Aorta (tissue), 5 donors: ENCODE measurements around the gene JAML. TPM values are rescaled to one million over a fixed set of nuclear protein-coding genes. Genes with fewer than 3 reads are reported as not detected.

Experiments used
- ATAC-seq: fragments of 200-7000 bp; cut with Tn5 transposase; one replicate; pipeline ENCODE4 v1.9.1; 2022; ENCODE audit warnings: moderate library complexity; ENCODE audit not compliant: low FRiP score
- DNase-seq, 2 donors: peaks; one replicate each; pipeline ENCODE4 v3.0.0-alpha.2; 2020
- H3K27ac ChIP-seq, 2 donors: one replicate each; pipeline ENCODE4 v1.5.1; 2013; ENCODE audit warnings: low read length in 2 of 2, mild to moderate bottlenecking in 2 of 2, moderate library complexity in 2 of 2, control low read depth in 1 of 2, inconsistent platforms in 1 of 2, low read depth in 1 of 2
- H3K27me3 ChIP-seq, 2 donors: one replicate each; pipeline ENCODE4 v1.6.1; 2013; ENCODE audit warnings: control low read depth in 1 of 2, low read length in 1 of 2, mild to moderate bottlenecking in 1 of 2, moderate library complexity in 1 of 2; ENCODE audit not compliant: insufficient read depth in 2 of 2, control insufficient read depth in 1 of 2
- H3K36me3 ChIP-seq, 2 donors: one replicate each; pipeline ENCODE4 v1.6.1; 2013; ENCODE audit warnings: control low read depth in 1 of 2, low read length in 1 of 2, mild to moderate bottlenecking in 1 of 2; ENCODE audit not compliant: insufficient read depth in 2 of 2, control insufficient read depth in 1 of 2
- H3K4me1 ChIP-seq, 2 donors: one replicate each; pipeline ENCODE4 v1.6.1; 2013; ENCODE audit warnings: low read length in 2 of 2, control low read depth in 1 of 2, mild to moderate bottlenecking in 1 of 2, moderate library complexity in 1 of 2; ENCODE audit not compliant: insufficient read depth in 2 of 2, control insufficient read depth in 1 of 2
- H3K4me3 ChIP-seq, 2 donors: one replicate each; pipeline ENCODE4 v1.5.1; 2013; ENCODE audit warnings: low read length in 2 of 2, control low read depth in 1 of 2, mild to moderate bottlenecking in 1 of 2
- H3K9me3 ChIP-seq: one replicate; pipeline ENCODE4 v1.6.1; 2013; ENCODE audit warnings: mild to moderate bottlenecking, low read length; ENCODE audit not compliant: control insufficient read depth
- WGBS, 2 donors: extraction: QIAGEN DNeasy Blood & Tissue Kit; methylation state at CpG; one replicate each; pipeline ENCODE4 v1.1.7; 2013; 5-methylcytosine and 5-hydroxymethylcytosine counted together
- intact Hi-C, 2 donors: fragments of 100-400 bp; cut with DNase I; formaldehyde crosslinking; loops; one replicate each; pipeline versions ENCODE4 v1.14.2 to v1.15.0; 2022
- polyA plus RNA-seq, 2 donors: library from polyadenylated mRNA; stranded (reverse); fragments of 200-250 nt; gene quantifications; one replicate each; pipeline ENCODE4 v1.2.3, GENCODE V29; 2013
- total RNA-seq, 2 donors: library from RNA; stranded (reverse); fragmentation: NEBNext Ultra II Directional; extraction: Animal tissue kit (Norgen Biotek cat#: 25700); gene quantifications; one replicate each; pipeline ENCODE4 v1.2.1, GENCODE V29; 2021
- donor health status: healthy with polysubstance abuse.
- donor health status: Bipolar disorder and iron deficiency.
- donor health status: DM: no; HTN: no; CAD: no.
- donor health status: DM: no; HTN: no; CAD: no.
- donor health status: DM: yes; HTN: yes; CAD: no.

JAML gene
- total and polyA plus RNA-seq, 4 donors: 1.8 to 29.5 (median 6.0) TPM

- no peaks in the 10 kb centered on the region for H3K4me1 ChIP-seq
- H3K27ac ChIP-seq: no peak overlapping the region
- H3K9me3 ChIP-seq: no peaks in the 10 kb centered on the region
- H3K36me3 ChIP-seq: no peaks in the 10 kb centered on the region
- no peak for ATAC-seq
- H3K4me3 ChIP-seq: no peak overlapping the region
- no peaks in the 10 kb centered on the region for H3K27me3 ChIP-seq
- intact Hi-C loops: no loop called here
- 40 to 48% methylated on average over 5 of the region's 5 CpGs for WGBS, 2 donors
- DNase-seq: no peak
Observed at GRCh38 chr11:118234833-118235232, 10.0 kb upstream of the JAML start.

- no peak overlapping the region for H3K4me3 ChIP-seq
- ATAC-seq: no peak
- intact Hi-C loops: no loop called here
Observed at GRCh38 chr11:118233850-118234249, 9.0 kb upstream of the JAML start.

GRCh38 chr11:118233377-118233776, 8.6 kb upstream of the JAML start:
- H3K27ac ChIP-seq: no peak overlapping the region
- WGBS, 2 donors: 91 to 92% methylated on average over 5 of the region's 5 CpGs
- ATAC-seq (no peak), DNase-seq (no peak)
- intact Hi-C loops: no loop called here
- no peaks in the 10 kb centered on the region for H3K36me3 ChIP-seq
- no peaks in the 10 kb centered on the region for H3K9me3 ChIP-seq
- no peak overlapping the region for H3K4me3 ChIP-seq
- no peaks in the 10 kb centered on the region for H3K27me3 ChIP-seq
- no peaks in the 10 kb centered on the region for H3K4me1 ChIP-seq

More at GRCh38 chr11:118233850-118234249, 9.0 kb upstream of the JAML start:
- Histone ChIP-seq H3K27ac (no peak overlapping the region), H3K9me3 (no peaks in the 10 kb centered on the region), H3K36me3 (no peaks in the 10 kb centered on the region), H3K4me1 (no peaks in the 10 kb centered on the region), H3K27me3 (no peaks in the 10 kb centered on the region)
- DNase-seq: no peak
- WGBS, 2 donors: 75 to 87% methylated on average over 1 of the region's 1 CpG

GRCh38 chr11:118232659-118233058, 7.8 kb upstream of the JAML start:
- no peaks in the 10 kb centered on the region for H3K36me3 ChIP-seq
- H3K4me1 ChIP-seq: no peaks in the 10 kb centered on the region
- H3K4me3 ChIP-seq: no peak overlapping the region
- WGBS, 2 donors: 58 to 74% methylated on average over 1 of the region's 1 CpG
- H3K9me3 ChIP-seq: no peaks in the 10 kb centered on the region
- no peak overlapping the region for H3K27ac ChIP-seq
- peaks cover 0 to 2% of the 10 kb centered on the region in 2 donors for H3K27me3 ChIP-seq
- intact Hi-C loops: no loop called here
- ATAC-seq (no peak), DNase-seq (no peak)

GRCh38 chr11:118231461-118231860, 6.7 kb upstream of the JAML start:
- DNase-seq (no peak), ATAC-seq (no peak)
- peaks cover 0 to 2% of the 10 kb centered on the region in 2 donors for H3K27me3 ChIP-seq
- H3K27ac ChIP-seq: no peak overlapping the region
- intact Hi-C loops: no loop called here
- H3K9me3 ChIP-seq: no peaks in the 10 kb centered on the region
- H3K36me3 ChIP-seq: no peaks in the 10 kb centered on the region
- H3K4me3 ChIP-seq: no peak overlapping the region
- H3K4me1 ChIP-seq: no peaks in the 10 kb centered on the region

GRCh38 chr11:118230088-118230487, 5.3 kb upstream of the JAML start:
- intact Hi-C loops: no loop called here
- Histone ChIP-seq H3K36me3 (no peaks in the 10 kb centered on the region), H3K27me3 (peaks cover 0 to 2% of the 10 kb centered on the region in 2 donors), H3K4me3 (no peak overlapping the region), H3K27ac (no peak overlapping the region), H3K9me3 (no peaks in the 10 kb centered on the region), H3K4me1 (no peaks in the 10 kb centered on the region)
- 87 to 93% methylated on average over 3 of the region's 3 CpGs for WGBS, 2 donors
- no peak for DNase-seq
- ATAC-seq: no peak

GRCh38 chr11:118229274-118229847, 4.5 kb upstream of the JAML start:
- H3K27me3 ChIP-seq: peaks cover 0 to 2% of the 10 kb centered on the region in 2 donors
- H3K27ac ChIP-seq: no peak overlapping the region
- no peaks in the 10 kb centered on the region for H3K4me1 ChIP-seq
- no peaks in the 10 kb centered on the region for H3K36me3 ChIP-seq
- no peak overlapping the region for H3K4me3 ChIP-seq
- ATAC-seq: no peak
- no peaks in the 10 kb centered on the region for H3K9me3 ChIP-seq
- no peak for DNase-seq
- intact Hi-C loops: no loop called here
- WGBS, 2 donors: 79 to 85% methylated on average over 5 of the region's 5 CpGs

GRCh38 chr11:118227865-118228785, 3.3 kb upstream of the JAML start:
- 86 to 88% methylated on average over 8 of the region's 8 CpGs for WGBS, 2 donors
- no peak for ATAC-seq
- no peak overlapping the region for H3K4me3 ChIP-seq
- no peak for DNase-seq
- no peaks in the 10 kb centered on the region for H3K36me3 ChIP-seq
- no peaks in the 10 kb centered on the region for H3K4me1 ChIP-seq
- H3K27me3 ChIP-seq: peaks cover 0 to 2% of the 10 kb centered on the region in 2 donors
- intact Hi-C loops: no loop called here
- H3K9me3 ChIP-seq: no peaks in the 10 kb centered on the region
- no peak overlapping the region for H3K27ac ChIP-seq

- ATAC-seq (no peak), DNase-seq (no peak)
- Histone ChIP-seq H3K36me3 (no peaks in the 10 kb centered on the region), H3K27ac (no peak overlapping the region), H3K4me3 (no peak overlapping the region), H3K4me1 (no peaks in the 10 kb centered on the region), H3K9me3 (no peaks in the 10 kb centered on the region), H3K27me3 (peaks cover 0 to 2% of the 10 kb centered on the region in 2 donors)
- intact Hi-C loops: no loop called here
- 59 to 60% methylated on average over 2 of the region's 2 CpGs for WGBS, 2 donors
Observed at GRCh38 chr11:118226781-118227180, 2.0 kb upstream of the JAML start.
